ENCODE measurements around the gene EPHA6.
"Not testable (repeated sequence)": the region's sequence is repeated elsewhere in the genome, so short reads cannot be mapped to it uniquely, and the experiment has no call there.

EPHA6 gene

DNA sequence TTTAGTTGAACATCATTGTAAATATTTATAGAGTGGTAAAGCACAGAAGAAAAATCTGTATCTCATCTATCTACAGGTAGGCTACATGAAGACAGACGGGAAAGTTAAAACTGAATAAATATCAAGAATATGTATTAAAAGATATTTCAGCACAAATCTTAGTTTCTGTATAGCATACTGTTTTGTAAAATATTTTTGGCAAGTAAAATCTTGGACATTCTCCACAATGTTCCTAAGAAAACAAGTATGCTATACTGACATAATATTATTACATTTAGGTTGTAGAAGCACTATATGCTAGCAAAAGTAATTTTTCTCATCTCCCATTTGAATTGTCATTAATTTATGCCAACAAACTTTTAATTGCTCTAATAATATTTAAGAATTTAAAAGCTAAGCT, 623.7 kb downstream of the EPHA6 start:
- no peak for DNase-seq (ENCODE audit: low read depth, low spot score)

DNA sequence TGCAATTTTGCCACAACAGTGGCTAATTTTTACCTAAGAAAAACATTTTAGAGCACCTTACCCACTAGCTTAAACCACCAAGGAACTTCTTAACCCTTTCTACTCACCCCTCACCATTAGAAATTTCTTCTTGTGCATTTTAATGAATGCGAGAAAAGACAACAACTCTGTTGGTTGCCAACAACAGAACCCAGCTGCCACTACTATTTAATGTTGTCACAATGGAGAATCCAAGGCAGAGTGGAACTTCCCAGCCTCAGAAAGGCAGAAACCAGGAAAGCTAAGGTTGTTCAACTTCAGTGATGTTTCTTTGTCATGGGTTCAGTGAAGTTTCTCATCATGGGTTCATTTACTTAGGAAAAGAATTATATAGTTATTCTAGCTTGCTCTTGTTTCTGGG, 625.0 kb downstream of the EPHA6 start:
- DNase-seq (ENCODE audit: low read depth, low spot score): no peak

DNA sequence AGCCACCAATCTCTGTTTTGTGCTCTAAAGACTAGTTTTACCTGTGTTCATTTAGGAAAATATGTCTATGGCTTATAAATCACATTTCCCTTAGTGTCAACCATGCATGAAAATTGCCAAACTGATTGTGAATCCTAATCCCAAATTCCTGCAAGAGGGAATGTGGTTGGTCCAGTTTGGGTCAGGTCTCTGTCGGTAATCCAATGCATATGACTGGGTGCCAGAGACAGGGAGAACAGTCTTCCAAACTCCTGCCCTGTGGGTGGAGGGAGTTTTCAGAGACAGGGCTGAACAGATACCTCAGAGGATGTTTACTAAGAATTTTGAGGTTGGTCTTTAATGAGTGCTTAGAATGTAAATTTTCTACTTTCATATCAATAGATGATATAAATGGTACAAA, 649.6 kb downstream of the EPHA6 start:
- no peak for DNase-seq (ENCODE audit: low read depth, low spot score)

DNA sequence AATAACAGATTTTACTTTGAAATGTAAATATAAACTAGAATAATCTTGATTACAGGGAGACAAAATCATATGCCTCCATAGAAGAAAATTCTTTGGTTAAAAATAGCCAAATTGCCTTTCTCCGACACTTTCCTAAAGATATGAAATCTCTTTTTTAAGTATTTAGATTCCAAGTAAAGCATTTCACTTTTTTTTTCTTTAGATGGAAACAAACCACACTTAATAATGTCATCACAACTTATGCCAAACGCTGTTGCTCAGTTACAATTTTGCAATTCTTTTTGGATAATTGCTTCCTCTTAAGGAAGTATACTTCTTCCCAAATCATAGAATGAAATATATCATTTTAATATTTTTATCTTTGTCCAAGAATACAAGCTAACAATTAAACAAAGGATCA, 656.1 kb downstream of the EPHA6 start:
- no peak for DNase-seq (ENCODE audit: low read depth, low spot score)

DNA sequence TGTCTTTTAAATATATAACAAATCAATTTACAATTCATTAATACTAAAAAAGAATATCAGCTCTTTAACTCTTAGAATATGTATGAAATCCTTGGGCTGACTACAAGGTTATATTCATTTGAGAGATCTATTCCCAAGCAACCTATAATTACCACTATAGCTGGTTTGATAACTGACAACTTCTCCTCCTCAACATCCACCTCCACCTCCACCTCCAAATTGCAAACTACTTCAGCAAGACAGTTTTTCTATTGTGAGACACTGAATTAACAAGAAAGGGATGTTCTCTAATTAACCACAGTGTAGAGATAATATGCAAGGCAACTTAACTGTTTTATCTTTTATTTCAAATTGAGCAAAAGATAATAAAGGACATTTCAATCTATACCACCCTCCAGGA, 665.3 kb downstream of the EPHA6 start:
- no peak for DNase-seq (ENCODE audit: low read depth, low spot score)

DNA sequence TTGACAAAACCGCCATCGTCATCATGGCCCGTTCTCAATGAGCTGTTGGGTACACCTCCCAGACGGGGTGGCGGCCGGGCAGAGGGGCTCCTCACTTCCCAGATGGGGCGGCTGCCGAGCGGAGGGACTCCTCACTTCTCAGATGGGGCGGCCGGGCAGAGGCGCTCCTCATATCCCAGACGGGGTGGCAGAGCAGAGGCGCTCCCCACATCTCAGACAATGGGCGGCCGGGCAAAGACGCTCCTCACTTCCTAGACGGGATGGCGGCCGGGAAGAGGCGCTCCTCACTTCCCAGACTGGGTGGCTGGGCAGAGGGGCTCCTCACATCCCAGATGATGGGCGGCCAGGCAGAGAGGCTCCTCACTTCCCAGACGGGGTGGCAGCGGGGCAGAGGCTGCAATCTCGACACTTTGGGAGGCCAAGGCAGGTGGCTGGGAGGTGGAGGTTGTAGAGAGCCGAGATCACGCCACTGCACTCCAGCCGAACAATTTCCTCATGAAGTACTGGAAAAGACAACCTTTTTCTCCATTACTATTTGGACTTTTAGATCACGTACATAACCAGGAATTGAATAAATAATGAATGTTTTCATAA, 666.4 kb downstream of the EPHA6 start:
- DNase-seq (ENCODE audit: low read depth, low spot score): not testable (repeated sequence)

DNA sequence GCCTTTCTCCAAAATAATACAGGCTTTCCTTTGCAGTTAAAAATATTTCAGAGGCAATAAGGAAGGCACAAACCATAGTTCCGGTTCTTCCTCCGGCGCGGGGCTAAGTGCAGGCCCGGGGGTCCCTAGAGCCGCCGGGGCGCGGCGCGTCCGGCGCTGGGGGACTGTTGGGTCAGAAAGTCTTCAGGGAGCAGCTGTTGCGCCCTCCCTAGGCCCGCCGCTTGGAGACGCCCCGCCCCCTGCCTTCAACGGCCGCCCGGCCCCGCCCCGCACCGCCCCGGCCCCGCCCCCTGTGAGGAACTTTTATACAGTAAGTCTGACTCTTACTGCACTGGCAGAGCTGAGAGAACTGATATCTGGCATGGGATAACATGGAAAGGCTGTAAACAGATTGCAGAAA, 667.0 kb downstream of the EPHA6 start:
- DNase-seq (ENCODE audit: low read depth, low spot score): no peak

DNA sequence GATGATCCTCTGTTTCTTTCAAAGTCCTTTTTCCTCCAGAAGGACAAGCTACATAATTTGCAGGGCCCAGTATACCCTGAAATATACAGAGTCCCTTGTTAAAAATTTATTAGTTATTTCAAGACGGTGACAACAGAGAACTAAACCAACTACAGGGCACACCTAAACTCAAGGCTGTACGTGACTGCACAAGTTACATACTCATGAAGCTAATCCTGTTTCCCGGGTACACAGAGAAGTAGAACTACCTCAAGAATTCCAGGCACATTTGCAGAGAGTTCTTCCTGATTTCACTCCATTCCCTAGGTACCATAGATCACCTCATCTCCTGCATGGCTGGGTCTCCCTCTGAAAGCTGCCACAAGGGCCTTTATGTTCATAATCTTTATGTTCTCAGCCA, 670.8 kb downstream of the EPHA6 start:
- no peak for DNase-seq (ENCODE audit: low read depth, low spot score)

DNA sequence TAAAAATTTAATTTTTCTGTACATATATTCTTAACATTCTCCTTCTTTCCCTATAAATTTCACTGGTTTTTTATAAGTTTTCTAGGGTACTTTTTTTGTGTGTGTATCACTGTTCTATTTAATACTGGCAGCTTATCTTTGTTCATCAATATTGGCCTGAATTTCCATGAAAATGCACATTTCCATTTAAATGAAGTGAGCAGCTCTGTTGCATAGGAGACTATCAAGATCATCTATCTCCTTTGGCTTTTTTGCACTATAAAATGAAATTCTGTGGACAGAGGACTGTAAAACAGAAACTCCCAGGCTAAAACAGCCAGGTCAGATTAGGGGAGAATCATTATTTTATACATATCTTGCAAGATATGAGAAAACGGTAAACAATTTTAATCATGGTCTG, 673.2 kb downstream of the EPHA6 start:
- no peak for DNase-seq (ENCODE audit: low read depth, low spot score)

DNA sequence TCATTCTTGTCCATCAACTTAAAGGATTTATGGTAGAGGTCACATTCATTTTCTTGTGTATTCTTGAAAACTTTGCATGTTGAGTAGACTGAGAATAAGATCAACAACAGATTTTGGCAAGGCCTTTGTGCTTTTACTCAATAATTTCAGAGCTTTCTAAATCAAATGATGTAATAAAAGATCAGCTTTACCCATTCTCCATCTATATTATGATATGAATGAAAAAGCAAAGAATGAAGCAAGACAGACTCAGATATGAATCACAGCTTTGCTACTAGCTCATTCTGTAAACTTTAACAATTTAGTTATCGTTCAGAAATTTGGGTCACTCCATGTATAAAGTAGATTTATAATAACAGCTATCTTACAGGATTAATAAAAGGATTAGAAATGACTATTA, 674.3 kb downstream of the EPHA6 start:
- no peak for DNase-seq (ENCODE audit: low read depth, low spot score)

DNA sequence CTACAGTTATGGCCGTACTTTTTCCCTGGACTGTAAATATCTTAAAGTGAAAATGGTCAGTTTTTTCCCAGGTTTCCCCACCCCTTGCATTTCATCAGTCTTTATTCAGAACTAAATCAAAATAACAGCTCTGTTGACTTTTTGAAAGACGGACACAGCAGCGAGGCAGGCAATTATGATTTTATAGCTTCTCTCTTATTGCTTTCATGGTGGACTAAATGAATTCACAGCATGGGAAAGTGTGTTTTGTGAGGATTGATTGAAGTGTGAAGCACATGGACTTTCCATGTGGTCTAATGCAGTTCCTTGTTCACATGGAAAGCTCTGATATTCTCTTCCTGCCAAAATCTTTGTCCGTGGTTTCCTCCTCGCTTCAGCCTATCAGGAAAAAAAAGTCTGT, 681.5 kb downstream of the EPHA6 start:
- DNase-seq (ENCODE audit: low read depth, low spot score): no peak

DNA sequence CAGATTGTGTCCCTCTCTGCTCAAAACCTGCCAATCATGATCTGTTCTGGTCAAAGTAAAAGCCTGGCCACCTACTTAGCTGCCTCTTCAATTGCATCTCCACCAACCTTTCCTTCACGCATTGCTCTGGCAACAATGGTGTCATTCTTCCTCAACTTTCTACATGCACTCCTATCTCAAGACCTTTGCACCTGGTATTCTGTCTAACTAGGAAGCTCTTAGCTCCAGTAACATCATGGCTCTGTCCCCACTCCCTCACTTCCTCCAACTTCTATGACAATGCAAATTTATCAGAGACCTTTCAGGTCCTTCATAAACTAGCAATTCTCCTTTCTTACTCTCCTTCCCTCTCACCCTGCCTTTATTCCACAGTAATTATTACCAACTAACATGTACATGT, 682.7 kb downstream of the EPHA6 start:
- DNase-seq (ENCODE audit: low read depth, low spot score): no peak

DNA sequence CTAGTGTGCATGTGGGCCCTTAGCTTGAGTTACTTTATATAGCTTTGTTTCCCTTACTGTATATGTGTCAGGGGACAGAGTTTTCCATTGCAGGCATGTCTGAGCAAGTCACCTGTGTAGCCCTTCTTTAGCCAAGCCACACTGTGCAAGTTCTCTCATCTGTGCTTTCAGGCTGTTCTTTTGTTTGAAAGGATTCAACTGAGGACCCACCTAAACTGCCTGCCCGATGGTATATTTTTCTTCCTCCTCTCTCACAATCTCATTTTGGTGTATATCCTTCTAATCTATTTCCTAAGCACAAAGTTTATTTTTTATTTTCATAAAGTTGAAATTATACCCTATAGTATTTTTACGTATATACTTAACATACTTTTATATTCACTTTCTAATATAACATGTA, 690.1 kb downstream of the EPHA6 start:
- DNase-seq (ENCODE audit: low read depth, low spot score): no peak

DNA sequence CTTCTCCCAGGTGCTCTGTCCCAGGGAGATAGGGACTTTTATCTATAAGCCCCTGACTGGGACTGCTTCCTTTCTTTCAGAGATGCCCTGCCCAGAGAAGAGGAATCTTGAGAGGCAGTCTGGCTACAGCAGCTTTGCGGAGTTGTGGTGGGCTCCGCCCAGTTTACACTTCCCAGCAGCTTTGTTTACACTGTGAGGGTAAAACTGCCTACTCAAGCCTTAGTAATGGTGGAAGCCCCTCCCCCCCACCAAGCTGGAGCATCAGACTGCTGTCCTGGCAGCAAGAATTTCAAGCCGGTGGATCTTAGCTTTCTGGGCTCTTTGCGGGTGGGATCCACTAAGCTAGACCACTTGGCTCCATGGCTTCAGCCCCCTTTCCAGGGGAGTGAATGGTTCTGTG, 696.4 kb downstream of the EPHA6 start:
- no peak for DNase-seq (ENCODE audit: low read depth, low spot score)

DNA sequence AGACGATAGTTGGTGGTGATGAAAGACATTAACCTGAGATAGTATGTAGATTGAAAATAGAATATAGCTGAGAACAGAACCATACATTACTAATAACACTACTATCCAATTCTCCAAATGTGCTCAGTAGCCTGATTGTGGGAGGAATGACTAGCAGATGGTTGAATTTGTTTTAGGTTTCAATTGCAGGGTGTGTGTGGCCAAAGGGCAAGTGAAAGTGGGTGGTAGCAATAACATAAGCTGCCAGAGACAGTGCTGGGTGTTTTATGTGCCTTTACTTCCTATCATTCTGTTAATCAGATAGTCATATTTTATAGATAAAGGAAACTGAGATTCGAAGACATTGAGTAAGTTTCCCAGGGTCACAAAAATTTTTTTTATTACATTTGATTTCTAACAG, 700.7 kb downstream of the EPHA6 start:
- no peak for DNase-seq (ENCODE audit: low read depth, low spot score)

DNA sequence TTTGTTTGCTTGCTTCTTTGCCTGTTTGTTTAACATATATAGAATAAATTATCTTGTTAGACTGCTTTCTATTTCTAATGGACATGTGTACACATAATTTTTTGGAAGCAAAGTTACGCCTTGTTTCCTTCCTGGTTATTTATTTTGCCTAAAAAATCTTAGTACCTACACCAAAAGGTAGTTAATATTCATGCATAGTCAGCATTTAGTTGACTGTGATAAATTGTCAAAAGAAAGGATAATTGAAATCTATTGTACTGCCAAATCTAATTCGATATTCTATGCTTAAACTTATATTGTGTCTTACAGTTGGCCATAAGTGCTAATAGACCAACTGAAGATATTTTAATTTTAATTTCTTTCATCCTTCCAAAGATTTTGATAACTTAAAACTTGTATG, 716.3 kb downstream of the EPHA6 start:
- no peak for DNase-seq (ENCODE audit: low read depth, low spot score)

DNA sequence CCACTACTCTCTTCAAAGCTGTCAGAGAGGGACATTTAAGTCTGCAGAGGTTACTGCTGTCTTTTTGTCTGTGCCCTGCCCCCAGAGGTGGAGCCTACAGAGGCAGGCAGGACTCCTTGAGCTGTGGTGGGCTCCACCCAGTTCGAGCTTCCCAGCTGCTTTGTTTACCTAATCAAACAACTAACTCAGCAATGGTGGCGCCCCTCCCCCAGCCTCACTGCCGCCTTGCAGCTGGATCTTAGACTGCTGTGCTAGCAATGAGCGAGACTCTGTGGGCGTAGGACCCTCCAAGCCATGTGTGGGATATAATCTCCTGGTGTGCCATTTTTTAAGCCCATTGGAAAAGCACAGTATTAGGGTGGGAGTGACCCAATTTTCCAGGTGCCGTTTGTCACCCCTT, 733.2 kb downstream of the EPHA6 start:
- not testable (repeated sequence) for DNase-seq (ENCODE audit: low read depth, low spot score)

DNA sequence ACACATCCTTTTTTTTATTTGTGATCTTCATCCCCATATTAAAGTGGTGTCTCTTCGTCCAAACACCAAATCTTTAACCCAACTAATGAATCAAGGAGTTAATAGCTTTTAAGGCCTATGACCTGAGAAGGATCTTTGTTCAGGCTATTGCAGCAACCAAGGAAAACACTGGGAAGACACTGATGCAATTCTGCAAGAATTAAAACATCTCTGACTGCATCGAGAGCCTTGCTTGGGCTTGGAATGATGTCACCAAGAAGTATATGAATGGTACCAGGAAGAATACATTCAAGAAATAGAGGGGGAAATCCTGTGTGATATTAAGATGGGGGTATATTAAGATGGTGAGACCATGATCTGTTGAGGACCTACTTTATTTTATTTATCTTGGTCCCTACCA, 736.0 kb downstream of the EPHA6 start:
- no peak for DNase-seq (ENCODE audit: low read depth, low spot score)

DNA sequence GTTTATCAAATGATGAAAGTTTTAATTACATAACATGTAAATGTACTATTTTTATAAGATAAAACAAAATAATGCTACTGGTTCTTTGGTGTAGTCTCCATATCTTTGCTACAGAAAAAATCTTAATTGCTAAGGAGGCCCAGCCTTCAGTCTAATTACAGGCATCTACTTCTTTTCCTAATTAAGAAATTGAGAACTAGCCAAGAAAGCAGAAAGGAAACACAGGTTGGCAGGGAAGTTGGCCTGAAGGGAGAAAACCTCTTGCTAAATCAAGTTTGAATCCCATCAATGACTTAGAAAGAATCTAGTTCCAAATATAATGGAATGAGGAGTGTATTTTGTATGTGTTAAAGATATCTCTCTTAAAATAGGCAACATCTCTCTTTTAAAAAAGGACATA, 737.8 kb downstream of the EPHA6 start:
- no peak for DNase-seq (ENCODE audit: low read depth, low spot score)

DNA sequence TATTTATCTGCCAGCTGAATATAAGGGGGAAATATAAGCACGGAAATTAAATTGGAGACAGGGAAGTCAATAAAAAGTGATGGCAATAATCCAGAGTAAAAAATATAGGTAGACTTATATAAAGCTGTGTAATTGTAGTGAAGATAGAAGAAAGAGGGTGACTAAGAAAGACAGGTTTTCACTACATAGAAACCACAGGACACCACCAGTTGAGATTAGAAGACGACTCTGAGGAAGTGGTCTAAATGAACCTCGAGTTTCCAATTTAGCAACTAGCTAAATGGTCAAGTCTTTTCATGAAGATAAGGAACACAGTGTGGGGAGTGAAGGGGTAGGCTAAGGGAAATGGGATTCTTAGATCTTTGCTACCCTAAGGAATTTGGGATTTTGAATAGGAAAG, 761.3 kb downstream of the EPHA6 start:
- DNase-seq (ENCODE audit: low read depth, low spot score): no peak

DNA sequence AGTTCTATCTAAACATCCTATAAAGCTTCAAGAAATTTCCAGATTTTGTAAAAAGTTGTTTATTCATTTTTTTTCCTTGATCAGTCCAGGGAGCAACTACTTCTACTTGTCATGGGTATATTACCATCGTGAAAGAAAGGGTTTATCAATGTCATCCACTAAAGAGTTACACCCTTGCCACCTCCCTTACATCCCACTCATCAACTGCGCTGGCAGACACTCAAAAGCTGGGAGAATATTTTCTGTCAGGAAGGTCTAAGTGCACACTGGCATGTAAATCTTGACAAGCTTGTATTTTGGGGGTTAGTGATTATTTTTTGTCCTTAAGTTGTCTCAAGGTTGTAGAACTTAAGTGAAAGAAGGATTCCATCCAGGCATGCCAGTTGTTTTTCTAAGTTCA, 761.8 kb downstream of the EPHA6 start:
- DNase-seq (ENCODE audit: low read depth, low spot score): no peak

DNA sequence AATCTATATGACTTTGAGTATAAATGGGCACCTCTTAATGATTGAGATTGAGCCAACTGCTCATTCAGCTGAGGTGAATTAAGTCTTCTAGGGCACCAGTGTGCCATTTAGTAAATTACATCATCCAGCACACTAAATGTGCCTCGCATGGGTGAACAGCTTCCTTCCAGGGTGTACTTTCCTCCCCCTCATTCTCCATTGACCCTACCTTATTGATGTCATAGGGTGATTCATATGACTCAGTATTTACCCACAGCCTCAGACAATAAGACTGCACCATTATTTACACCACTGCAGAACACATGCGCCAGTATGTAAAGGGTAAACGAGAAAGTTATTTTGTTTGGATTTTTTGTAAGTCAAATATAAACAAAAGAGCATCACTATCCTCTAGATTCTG, 765.0 kb downstream of the EPHA6 start:
- no peak for DNase-seq (ENCODE audit: low read depth, low spot score)

DNA sequence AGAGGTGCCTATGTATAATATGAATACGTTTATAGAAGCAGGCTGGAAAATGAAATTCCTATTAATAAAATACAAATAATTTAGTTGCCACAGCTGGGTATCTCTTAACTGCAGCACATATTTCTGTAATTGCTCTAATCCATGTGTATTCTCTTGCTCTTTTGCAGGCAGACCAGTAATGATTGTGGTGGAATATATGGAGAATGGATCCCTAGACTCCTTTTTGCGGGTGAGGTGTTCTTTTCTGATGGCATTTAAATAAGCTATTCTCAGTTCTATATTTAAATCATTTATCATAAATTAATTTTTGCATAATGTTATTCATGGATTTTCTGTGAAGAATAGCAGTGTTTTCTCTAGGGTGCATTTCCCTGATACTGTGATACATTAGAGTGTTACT, 796.2 kb downstream of the EPHA6 start:
- no peak for DNase-seq (ENCODE audit: low read depth, low spot score)

DNA sequence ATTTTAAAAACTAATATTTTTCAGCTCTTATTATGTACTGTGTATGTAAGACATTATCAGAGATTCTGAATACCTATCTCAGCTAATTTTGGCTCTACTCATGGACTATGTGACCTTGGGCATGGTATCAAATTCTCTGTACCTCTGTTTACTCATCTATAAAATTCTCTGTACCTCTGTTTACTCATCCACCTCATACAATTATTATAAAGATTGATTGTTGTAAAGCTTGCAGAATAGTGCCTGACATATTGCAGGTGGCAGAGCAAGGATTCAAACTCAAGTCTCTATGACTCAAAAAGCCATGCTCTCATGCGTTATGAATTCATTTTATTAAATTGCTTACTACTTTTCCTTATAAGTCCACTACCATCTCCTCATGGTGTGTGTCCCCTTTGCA, 798.2 kb downstream of the EPHA6 start:
- DNase-seq (ENCODE audit: low read depth, low spot score): no peak

DNA sequence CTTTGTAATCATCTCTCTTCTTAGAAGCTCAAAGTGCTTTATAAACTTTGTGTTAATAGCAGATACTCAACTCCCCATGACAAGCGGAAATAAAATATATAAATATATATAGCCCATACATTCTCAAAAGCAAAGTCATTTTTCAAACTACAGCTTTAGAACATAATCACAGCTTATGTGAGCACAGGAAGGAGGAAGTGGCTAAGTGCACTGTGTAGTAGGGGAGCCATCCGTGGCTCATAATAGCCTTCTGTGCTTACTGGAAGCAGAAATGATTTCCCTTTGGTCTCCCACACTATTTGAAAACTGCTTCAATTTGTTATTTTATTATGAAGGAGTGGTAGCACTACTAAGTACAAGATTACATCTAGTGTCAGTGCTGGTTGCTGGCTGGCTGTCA, 798.7 kb downstream of the EPHA6 start:
- DNase-seq (ENCODE audit: low read depth, low spot score): no peak

Data from brain pericyte (primary cell).